DOHH2 (cell line): Measurements from ENCODE around the gene SF3A2.
"Not testable (repeated sequence)": the region's sequence is repeated elsewhere in the genome, so short reads cannot be mapped to it uniquely, and the experiment has no call there.

Experiments used
- H3F3A ChIP-seq: fragments of 200-600 bp; sonication (generic), shearing (Covaris generic); 2 replicates; pipeline ENCODE4 v1.6.0; 2016; ENCODE audit warnings: antibody characterized with exemption, mild to moderate bottlenecking; ENCODE audit not compliant: control insufficient read depth, insufficient read depth
- H3K27ac ChIP-seq: fragments of 200-600 bp; sonication (generic); 2 replicates; pipeline ENCODE4 v1.5.1; 2014; ENCODE audit warnings: low read depth, mild to moderate bottlenecking, low read length, moderate library complexity
- H3K27me3 ChIP-seq: fragments of 200-600 bp; sonication (generic); 2 replicates; pipeline ENCODE4 v1.6.1; 2014; ENCODE audit warnings: mild to moderate bottlenecking, low read length, mixed read lengths; ENCODE audit not compliant: control insufficient read depth
- H3K36me3 ChIP-seq: fragments of 200-600 bp; sonication (generic); 2 replicates; pipeline ENCODE4 v1.6.1; 2014; ENCODE audit warnings: mild to moderate bottlenecking, low read length, moderate library complexity, mixed read lengths; ENCODE audit not compliant: control insufficient read depth
- H3K4me1 ChIP-seq: fragments of 200-600 bp; sonication (generic); 2 replicates; pipeline ENCODE4 v1.6.1; 2014; ENCODE audit warnings: mild to moderate bottlenecking, low read length, mixed read lengths; ENCODE audit not compliant: control insufficient read depth
- H3K4me2 ChIP-seq: fragments of 200-600 bp; sonication (generic); 2 replicates; pipeline ENCODE4 v1.6.0; 2014; ENCODE audit warnings: mild to moderate bottlenecking, low read length, moderate library complexity
- H3K4me3 ChIP-seq: fragments of 200-600 bp; sonication (generic); 2 replicates; pipeline ENCODE4 v1.5.1; 2014; ENCODE audit warnings: mild to moderate bottlenecking, low read length, mixed read lengths
- H3K79me2 ChIP-seq: fragments of 200-600 bp; sonication (generic); 2 replicates; pipeline ENCODE4 v1.6.1; 2014; ENCODE audit warnings: mild to moderate bottlenecking, low read length, mixed read lengths; ENCODE audit not compliant: control insufficient read depth
- H3K9me2 ChIP-seq: fragments of 200-600 bp; sonication (generic); replicated peaks from 2 replicates; pipeline ENCODE4 v1.6.1; 2014; ENCODE audit warnings: mild to moderate bottlenecking, low read length, mixed read lengths; ENCODE audit not compliant: control insufficient read depth
- H3K9me3 ChIP-seq: fragments of 200-600 bp; sonication (generic); 2 replicates; pipeline ENCODE4 v1.6.1; 2014; ENCODE audit warnings: antibody characterized with exemption, low read length, mixed read lengths; ENCODE audit not compliant: control insufficient read depth, insufficient read depth
- H4K20me1 ChIP-seq: fragments of 200-600 bp; sonication (generic); 2 replicates; pipeline ENCODE4 v1.6.0; 2014; ENCODE audit warnings: low read depth, mild to moderate bottlenecking, antibody characterized with exemption, low read length, moderate library complexity; ENCODE audit not compliant: control insufficient read depth, insufficient read depth
- CTCF ChIP-seq: fragments of 200-600 bp; sonication (generic); IDR thresholded peaks from one replicate; pipeline ENCODE4 v1.5.1; 2014; ENCODE audit warnings: antibody characterized with exemption, mild to moderate bottlenecking, low read depth, low read length; ENCODE audit not compliant: poor library complexity, severe bottlenecking
- EZH2phosphoT487 ChIP-seq: fragments of 200-600 bp; sonication (generic); IDR thresholded peaks from 2 replicates; pipeline ENCODE4 v1.6.1; 2017; ENCODE audit warnings: borderline replicate concordance, mild to moderate bottlenecking, antibody characterized with exemption, low read length, moderate library complexity, mixed read lengths

SF3A2 gene

DNA sequence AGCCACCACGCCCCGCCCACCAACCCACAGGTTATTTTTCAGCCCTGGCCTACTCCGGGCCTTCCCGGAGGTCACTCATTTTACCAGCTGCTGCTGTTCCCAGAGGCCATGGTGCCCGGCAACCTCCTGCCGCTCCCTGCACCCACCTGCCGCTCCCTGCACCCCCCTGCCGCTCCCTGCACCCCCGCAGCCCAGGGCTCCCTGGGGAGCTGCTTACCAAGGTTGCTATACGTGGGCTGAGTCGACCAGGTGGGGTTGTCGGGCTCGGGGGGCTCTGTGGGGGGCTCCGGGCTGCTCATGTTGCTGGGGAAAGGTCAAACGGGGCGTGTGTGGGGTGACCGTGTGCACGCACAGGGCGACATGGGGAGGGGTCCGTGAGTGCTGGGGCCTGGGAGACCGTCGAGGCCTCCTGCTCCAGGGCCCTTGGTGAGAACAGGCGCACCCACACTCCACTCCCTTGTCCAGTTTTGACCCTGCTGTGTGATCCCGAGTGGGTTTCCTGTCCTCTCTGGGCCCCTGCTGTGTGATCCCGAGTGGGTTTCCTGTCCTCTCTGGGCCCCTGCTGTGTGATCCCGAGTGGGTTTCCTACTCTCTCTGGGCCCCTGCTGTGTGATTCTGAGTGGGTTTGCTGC is 44.1 kb downstream of the SF3A2 start:
- H3F3A ChIP-seq: peaks cover 10% of the 10 kb centered on the region; the same call in 1 of the 2 replicates
- no peak overlapping the region for H3K4me3 ChIP-seq
- H3K4me1 ChIP-seq: peaks cover 16% of the 10 kb centered on the region
- H3K79me2 ChIP-seq: no peaks in the 10 kb centered on the region
- no peaks in the 10 kb centered on the region for H4K20me1 ChIP-seq
- no peaks in the 10 kb centered on the region; the same call in 1 of the 2 replicates for H3K36me3 ChIP-seq
- no peaks in the 10 kb centered on the region for H3K9me3 ChIP-seq
- H3K27me3 ChIP-seq: peaks cover 13% of the 10 kb centered on the region
- H3K9me2 ChIP-seq: no peaks in the 10 kb centered on the region
- no peak for TF ChIP-seq CTCF
- TF ChIP-seq EZH2phosphoT487: no peak
- H3K27ac ChIP-seq: no peak overlapping the region
- no peak overlapping the region for H3K4me2 ChIP-seq

GRCh38 chr19:2281265-2282061 is 44.8 kb downstream of the SF3A2 start:
- not testable (repeated sequence) for H3K27ac ChIP-seq, H3K9me2 ChIP-seq, H3K9me3 ChIP-seq, H4K20me1 ChIP-seq, H3K36me3 ChIP-seq, H3K79me2 ChIP-seq, H3F3A ChIP-seq
- H3K27me3 ChIP-seq: peaks cover 13% of the 10 kb centered on the region
- H3K4me1 ChIP-seq: peaks cover 16% of the 10 kb centered on the region
- peak overlapping the region; percentile 38; the same call in 1 of the 2 replicates for H3K4me3 ChIP-seq
- H3K4me2 ChIP-seq: peak overlapping the region; percentile 50

DNA sequence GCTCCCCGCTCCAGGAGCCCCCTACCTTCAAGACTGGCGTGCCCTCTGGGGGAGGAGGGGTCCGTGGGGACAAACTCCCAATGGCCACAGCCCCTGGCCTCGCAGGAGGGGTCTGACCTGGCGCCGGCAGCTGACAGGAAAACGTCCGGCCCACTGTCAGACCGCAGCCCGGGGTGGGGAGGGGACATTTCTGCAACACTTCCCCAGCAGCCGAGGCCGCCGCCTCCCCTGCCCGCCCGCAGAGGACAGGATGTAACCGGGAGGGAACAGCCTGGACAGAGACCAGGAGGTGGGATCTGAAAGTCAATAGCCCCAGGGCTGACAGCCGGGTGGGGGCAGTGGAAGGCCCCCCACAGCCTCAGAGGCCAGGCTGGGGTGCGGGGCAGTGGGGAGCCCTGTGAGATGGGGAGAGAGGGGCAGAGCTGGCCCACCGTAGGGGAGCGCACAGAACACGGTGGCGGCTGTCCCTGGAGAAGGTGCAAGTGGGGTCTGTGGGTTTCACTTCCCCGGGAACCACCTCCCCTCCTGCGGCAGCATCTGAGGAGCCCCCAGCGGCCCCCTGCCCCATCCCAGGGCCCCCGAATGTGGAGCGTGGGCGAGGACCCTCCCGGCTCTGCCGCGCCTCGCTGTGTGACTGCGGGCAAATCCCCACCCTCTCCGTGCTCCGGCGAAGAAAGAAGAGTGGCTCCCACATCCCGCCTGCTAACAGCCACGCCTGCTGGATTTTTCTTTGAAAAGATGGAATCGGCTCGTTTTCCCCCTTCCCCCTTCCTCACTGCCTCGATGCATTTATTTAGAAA is 45.6 kb downstream of the SF3A2 start, which contains the start of gene PEAK3:
Gene PEAK3 (minus strand): TSS at position 114 of the 800 bp plus-strand sequence. CDS start 1,244 bp downstream, outside the sequence.
- Histone ChIP-seq H3K27ac (no peak within 1 kb of the TSS), H4K20me1 (no peaks in the 10 kb centered on the region), H3K79me2 (no peaks in the 10 kb centered on the region), H3K4me3 (peak within 1 kb of the TSS; percentile 38), H3K36me3 (no peaks in the 10 kb centered on the region), H3F3A (peaks cover 5% of the 10 kb centered on the region; the same call in 1 of the 2 replicates), H3K4me2 (peak within 1 kb of the TSS; percentile 50), H3K9me3 (no peaks in the 10 kb centered on the region), H3K4me1 (peaks cover 17% of the 10 kb centered on the region), H3K27me3 (peaks cover 13% of the 10 kb centered on the region), H3K9me2 (no peaks in the 10 kb centered on the region)
- no peak for TF ChIP-seq CTCF
- no peak for TF ChIP-seq EZH2phosphoT487
